ENCODE results near the gene PTPRT. TPM values are rescaled to one million over a fixed set of nuclear protein-coding genes. Genes with fewer than 3 reads are reported as not detected.

The PTPRT gene
- total RNA-seq, 1 donor, result not detected

DNA sequence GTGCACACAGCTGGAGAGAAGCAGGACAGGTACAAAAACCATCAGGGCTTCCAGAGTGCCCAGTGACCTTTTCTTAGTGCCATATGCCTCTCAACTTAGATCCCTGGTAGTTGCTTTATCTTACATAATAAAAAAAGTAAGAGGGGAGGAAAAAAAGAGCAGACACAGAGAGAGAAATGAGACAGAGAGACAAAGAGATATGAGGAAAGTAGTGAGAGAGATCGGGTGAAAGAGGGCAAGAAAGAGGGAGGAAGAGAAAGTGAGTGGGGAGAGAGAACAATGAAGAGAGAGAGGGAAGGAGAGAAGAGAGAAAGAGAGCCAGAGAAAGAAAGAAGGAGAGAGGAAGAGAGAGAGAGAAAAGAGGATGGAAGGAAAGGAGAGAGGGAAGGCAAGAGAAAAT is 131.6 kb downstream of the PTPRT start:
- TF ChIP-seq, protein P1, sequence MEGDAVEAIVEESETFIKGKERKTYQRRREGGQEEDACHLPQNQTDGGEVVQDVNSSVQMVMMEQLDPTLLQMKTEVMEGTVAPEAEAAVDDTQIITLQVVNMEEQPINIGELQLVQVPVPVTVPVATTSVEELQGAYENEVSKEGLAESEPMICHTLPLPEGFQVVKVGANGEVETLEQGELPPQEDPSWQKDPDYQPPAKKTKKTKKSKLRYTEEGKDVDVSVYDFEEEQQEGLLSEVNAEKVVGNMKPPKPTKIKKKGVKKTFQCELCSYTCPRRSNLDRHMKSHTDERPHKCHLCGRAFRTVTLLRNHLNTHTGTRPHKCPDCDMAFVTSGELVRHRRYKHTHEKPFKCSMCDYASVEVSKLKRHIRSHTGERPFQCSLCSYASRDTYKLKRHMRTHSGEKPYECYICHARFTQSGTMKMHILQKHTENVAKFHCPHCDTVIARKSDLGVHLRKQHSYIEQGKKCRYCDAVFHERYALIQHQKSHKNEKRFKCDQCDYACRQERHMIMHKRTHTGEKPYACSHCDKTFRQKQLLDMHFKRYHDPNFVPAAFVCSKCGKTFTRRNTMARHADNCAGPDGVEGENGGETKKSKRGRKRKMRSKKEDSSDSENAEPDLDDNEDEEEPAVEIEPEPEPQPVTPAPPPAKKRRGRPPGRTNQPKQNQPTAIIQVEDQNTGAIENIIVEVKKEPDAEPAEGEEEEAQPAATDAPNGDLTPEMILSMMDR (IDR thresholded peaks at IDR 0.05; ENCODE audit: insufficient read depth, low read depth, low read length), result no peak
- no peak overlapping the region for H3K4me3 ChIP-seq (ENCODE audit: low read depth, low read length)
- DNase-seq (ENCODE audit: low read depth), result no peak

GRCh38 chr20:43057317-43057716 is 132.4 kb downstream of the PTPRT start:
- DNase-seq (ENCODE audit: low read depth), result no peak
- TF ChIP-seq, protein P1 (IDR thresholded peaks at IDR 0.05; ENCODE audit: insufficient read depth, low read depth, low read length), result no peak
- H3K4me3 ChIP-seq (ENCODE audit: low read depth, low read length), result no peak overlapping the region

GRCh38 chr20:43055181-43055884 is 134.4 kb downstream of the PTPRT start:
- H3K4me3 ChIP-seq (ENCODE audit: low read depth, low read length), result no peak overlapping the region
- DNase-seq (ENCODE audit: low read depth), result no peak
- TF ChIP-seq, protein P1 (IDR thresholded peaks at IDR 0.05; ENCODE audit: insufficient read depth, low read depth, low read length), result no peak

- TF ChIP-seq, protein P1 (IDR thresholded peaks at IDR 0.05; ENCODE audit: insufficient read depth, low read depth, low read length), result no peak
- no peak for DNase-seq (ENCODE audit: low read depth)
- H3K4me3 ChIP-seq (ENCODE audit: low read depth, low read length), result no peak overlapping the region
Observed at GRCh38 chr20:43052532-43052931, 137.2 kb downstream of the PTPRT start.

DNA sequence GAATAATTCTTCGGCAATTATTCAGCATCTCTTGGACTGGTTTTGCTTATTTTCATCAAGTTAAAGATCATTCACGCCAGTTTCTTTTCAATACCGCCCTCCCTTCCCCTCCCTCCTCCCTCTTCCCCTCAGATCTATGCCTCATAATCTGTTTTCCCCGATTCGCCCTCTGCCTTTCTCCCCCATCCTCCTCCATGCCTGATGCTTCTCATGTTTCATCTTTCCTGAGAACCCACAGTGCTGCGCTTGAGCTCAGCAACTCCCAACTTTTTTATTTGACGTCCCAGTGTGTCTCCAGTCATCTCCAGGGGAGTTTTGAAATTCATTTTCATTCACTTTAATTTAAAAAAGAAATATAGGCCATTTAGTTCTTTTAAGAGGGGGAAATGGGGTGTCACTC is 142.7 kb downstream of the PTPRT start:
- no peak overlapping the region for H3K4me3 ChIP-seq (ENCODE audit: low read depth, low read length)
- TF ChIP-seq, protein P1 (IDR thresholded peaks at IDR 0.05; ENCODE audit: insufficient read depth, low read depth, low read length), result no peak
- no peak for DNase-seq (ENCODE audit: low read depth)

DNA sequence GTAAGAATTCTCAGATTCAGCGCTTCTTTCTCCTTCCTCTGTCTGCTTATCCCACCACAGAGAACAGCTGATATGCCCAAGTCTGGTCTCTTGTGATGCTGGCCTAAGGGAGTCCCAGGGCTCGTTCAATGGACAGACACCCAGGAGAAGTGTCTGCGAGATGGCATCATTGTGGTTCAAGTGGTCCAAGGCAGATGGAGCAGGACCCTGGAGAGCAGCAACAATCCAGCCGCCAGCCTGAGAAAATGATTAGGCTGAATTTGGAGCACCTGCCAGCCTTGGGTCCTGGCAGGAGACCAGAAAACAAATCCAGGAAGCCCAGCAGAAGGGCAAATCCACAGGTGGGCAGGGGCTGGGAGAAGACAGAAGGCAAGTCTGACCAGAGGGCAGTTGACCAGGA is 145.8 kb downstream of the PTPRT start:
- TF ChIP-seq, protein P1 (IDR thresholded peaks at IDR 0.05; ENCODE audit: insufficient read depth, low read depth, low read length), result no peak
- H3K4me3 ChIP-seq (ENCODE audit: low read depth, low read length), result no peak overlapping the region
- no peak for DNase-seq (ENCODE audit: low read depth)

GRCh38 chr20:43040427-43040826 is 149.3 kb downstream of the PTPRT start:
- TF ChIP-seq, protein P1 (IDR thresholded peaks at IDR 0.05; ENCODE audit: insufficient read depth, low read depth, low read length), result no peak
- no peak for DNase-seq (ENCODE audit: low read depth)
- H3K4me3 ChIP-seq (ENCODE audit: low read depth, low read length), result no peak overlapping the region
